ENCODE results near the gene EPAS1.

DNA sequence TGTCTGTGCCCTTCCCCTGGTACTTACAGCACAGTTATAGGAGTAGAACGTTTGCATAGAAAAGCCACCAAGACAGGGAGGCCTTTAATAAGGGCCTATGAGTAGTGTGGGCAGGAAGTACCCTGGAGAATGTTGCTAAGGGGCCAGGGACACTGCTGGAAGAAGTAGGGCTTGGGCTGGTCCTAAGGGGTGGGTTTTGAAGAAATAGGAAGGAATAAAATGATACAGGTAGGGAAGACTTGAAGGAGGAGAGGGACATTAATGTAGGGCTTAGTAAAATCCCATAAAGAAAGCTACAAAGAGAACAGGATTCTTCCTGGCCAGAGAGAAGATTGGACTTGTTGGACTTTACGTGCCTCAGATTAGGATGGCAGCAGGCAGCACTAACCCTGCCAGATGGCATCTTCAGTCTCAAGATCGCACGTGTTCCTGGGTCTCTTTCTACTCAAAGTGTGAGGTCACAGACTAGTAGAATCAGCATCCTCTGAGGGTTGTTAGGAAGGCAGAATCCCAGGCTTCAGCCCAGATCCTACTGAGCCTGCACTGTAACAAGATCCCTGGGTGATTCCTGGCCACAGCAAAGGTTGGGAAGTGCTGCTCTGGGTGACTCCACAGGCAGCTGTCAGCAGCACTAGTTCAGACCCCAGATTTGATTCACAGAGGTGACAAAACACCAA is 39.2 kb downstream of the EPAS1 start:
- TF ChIP-seq ZNF274 (IDR thresholded peaks at IDR 0.05; ENCODE audit: low read depth, low read length) (no peak), YY1 (IDR thresholded peaks at IDR 0.05; ENCODE audit: insufficient read depth, insufficient read length) (no peak)
